Stomach (tissue), 4 donors: Measurements from ENCODE around the gene DPP8.

Source experiments
- CTCF ChIP-seq, 7 experiments: fragments of 450-650 bp in 4 of 7; fragments of 200-600 bp in 3 of 7; sonication (generic) in 3 of 7; IDR thresholded peaks; one replicate each; pipeline ENCODE4 v1.5.1; 2016 to 2019; ENCODE audit warnings: antibody characterized with exemption in 7 of 7, control low read depth in 2 of 7, mild to moderate bottlenecking in 1 of 7
- POLR2A ChIP-seq, 4 donors: fragments of 450-650 bp; IDR thresholded peaks; one replicate each; pipeline ENCODE4 v1.6.1; 2016; ENCODE audit warnings: antibody characterized with exemption in 4 of 4, control low read depth in 2 of 4, mild to moderate bottlenecking in 1 of 4, moderate library complexity in 1 of 4
- POLR2AphosphoS5 ChIP-seq, 3 donors: sonication (generic); formaldehyde crosslinking; IDR thresholded peaks; one replicate each; pipeline ENCODE4 v1.6.1; 2016; ENCODE audit warnings: antibody characterized with exemption in 3 of 3

- TF ChIP-seq POLR2AphosphoS5 (IDR thresholded peaks at IDR 0.05) = no peak
- TF ChIP-seq CTCF (IDR thresholded peaks at IDR 0.05) = no peak
- no peak for TF ChIP-seq POLR2A (IDR thresholded peaks at IDR 0.05)
Measured at GRCh38 chr15:65416845-65417416, 100.6 kb downstream of the DPP8 start.
